ENCODE results near the gene HECW1.

- TF ChIP-seq, protein P1, sequence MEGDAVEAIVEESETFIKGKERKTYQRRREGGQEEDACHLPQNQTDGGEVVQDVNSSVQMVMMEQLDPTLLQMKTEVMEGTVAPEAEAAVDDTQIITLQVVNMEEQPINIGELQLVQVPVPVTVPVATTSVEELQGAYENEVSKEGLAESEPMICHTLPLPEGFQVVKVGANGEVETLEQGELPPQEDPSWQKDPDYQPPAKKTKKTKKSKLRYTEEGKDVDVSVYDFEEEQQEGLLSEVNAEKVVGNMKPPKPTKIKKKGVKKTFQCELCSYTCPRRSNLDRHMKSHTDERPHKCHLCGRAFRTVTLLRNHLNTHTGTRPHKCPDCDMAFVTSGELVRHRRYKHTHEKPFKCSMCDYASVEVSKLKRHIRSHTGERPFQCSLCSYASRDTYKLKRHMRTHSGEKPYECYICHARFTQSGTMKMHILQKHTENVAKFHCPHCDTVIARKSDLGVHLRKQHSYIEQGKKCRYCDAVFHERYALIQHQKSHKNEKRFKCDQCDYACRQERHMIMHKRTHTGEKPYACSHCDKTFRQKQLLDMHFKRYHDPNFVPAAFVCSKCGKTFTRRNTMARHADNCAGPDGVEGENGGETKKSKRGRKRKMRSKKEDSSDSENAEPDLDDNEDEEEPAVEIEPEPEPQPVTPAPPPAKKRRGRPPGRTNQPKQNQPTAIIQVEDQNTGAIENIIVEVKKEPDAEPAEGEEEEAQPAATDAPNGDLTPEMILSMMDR (IDR thresholded peaks at IDR 0.05) = no peak
- no peak for TF ChIP-seq POLR2A (IDR thresholded peaks at IDR 0.05)
Measured at GRCh38 chr7:43485580-43485979, 373.1 kb downstream of the HECW1 start.

All from heart left ventricle (tissue), 13 donors.